Activated naive CD4-positive, alpha-beta T cell treated with anti-CD3 and anti-CD28 coated beads, Interleukin-2, amount 50 U/mL, for 72 hours (primary cell): Measurements from ENCODE around the gene TBC1D9B. TPM values are rescaled to one million over a fixed set of nuclear protein-coding genes. Genes with fewer than 3 reads are reported as not detected.
"Not testable (repeated sequence)": the region's sequence is repeated elsewhere in the genome, so short reads cannot be mapped to it uniquely, and the experiment has no call there.

Source experiments
- ATAC-seq, 2 donors: fragments of 150-1000 bp; cut with Tn5 transposase; 2 replicates each; pipeline ENCODE4 v1.10.0; 2021; ENCODE audit warnings: mild to moderate bottlenecking in 2 of 2, moderate library complexity in 2 of 2
- DNase-seq, 2 donors: peaks; one replicate each; pipeline ENCODE4 v3.0.0; 2021 to 2022; ENCODE audit warnings: low spot score in 2 of 2
- H3K27ac Mint-ChIP-seq, 2 donors: one replicate each; pipeline ENCODE4 v1.8.0; 2022; ENCODE audit warnings: mild to moderate bottlenecking in 2 of 2, mixed read lengths in 2 of 2
- H3K36me3 Mint-ChIP-seq, 2 donors: one replicate each; pipeline ENCODE4 v1.8.0; 2022; ENCODE audit warnings: mixed read lengths in 2 of 2
- H3K9me3 Mint-ChIP-seq, 2 donors: one replicate each; pipeline ENCODE4 v1.8.0; 2022; ENCODE audit warnings: mixed read lengths in 2 of 2
- total RNA-seq, 2 donors: library from RNA; stranded (reverse); gene quantifications; one replicate each; pipeline ENCODE4 v1.2.3, GENCODE V29; 2022

TBC1D9B gene
- total RNA-seq, 2 donors from 2014 or later = 21.2 to 153 TPM

DNA sequence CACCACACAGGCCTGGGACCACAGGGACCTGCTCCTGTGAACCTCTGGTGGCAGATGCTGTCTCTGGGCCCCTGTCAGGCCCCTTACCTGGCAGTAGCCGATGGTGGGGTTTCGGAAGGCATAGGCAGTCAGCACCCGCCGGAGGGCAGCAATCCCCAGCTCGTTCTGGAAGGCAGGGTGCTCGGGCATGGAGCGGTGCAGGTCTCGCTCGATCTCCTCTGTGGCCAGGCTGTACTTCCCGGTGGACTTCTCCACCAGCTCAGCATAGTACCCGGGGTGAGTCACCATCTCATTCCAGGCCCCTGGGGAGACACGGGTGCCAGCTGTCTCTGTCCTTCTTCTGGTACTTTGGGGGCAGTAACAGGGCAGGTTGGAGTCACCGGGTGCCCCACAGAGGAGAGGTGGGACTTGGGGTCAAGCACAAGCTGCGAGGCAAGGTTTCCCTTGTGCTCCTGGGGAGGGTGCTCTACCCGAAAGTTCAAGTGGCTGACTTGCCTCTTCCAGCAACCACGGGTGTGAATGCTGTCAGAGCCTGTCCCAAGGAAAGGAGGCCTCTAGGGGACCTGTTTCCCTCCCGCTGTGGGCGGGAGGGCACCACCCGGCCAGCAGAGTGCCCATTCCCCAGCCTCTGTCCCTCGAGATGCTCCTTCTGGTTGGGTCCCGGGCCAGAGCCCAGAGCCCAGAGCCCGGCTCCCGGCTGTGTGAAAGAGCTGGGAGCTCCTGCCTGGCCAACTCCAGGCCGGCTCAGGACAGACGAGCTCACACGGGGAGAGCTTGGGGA is 29.3 kb downstream of the TBC1D9B start:
- Mint-ChIP-seq H3K9me3 (peaks cover 2 to 9% of the 10 kb centered on the region in 2 donors), H3K36me3 (peaks cover 4 to 21% of the 10 kb centered on the region in 2 donors), H3K27ac (no peak overlapping the region)
- ATAC-seq (no peak), DNase-seq (no peak)

DNA sequence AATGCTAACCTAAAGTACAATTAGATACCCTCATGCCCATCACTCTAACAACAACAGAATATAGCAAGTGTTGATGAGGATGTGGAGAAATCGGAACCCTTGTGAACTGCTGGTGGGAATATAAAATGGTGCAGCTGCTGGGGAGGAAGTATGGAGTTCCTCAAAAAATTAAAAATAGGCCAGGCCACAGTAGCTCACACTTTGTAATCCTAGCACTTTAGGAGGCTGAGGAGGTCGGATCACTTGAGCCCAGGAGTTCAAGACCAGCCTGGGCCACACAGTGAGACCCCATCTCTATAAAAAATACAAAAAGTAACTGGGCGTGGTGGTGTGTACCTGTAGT is 31.1 kb downstream of the TBC1D9B start:
- DNase-seq (no peak), ATAC-seq (no peak)
- no peaks in the 10 kb centered on the region for H3K9me3 Mint-ChIP-seq
- no peak overlapping the region for H3K27ac Mint-ChIP-seq
- H3K36me3 Mint-ChIP-seq = peaks cover 0 to 6% of the 10 kb centered on the region in 2 donors

DNA sequence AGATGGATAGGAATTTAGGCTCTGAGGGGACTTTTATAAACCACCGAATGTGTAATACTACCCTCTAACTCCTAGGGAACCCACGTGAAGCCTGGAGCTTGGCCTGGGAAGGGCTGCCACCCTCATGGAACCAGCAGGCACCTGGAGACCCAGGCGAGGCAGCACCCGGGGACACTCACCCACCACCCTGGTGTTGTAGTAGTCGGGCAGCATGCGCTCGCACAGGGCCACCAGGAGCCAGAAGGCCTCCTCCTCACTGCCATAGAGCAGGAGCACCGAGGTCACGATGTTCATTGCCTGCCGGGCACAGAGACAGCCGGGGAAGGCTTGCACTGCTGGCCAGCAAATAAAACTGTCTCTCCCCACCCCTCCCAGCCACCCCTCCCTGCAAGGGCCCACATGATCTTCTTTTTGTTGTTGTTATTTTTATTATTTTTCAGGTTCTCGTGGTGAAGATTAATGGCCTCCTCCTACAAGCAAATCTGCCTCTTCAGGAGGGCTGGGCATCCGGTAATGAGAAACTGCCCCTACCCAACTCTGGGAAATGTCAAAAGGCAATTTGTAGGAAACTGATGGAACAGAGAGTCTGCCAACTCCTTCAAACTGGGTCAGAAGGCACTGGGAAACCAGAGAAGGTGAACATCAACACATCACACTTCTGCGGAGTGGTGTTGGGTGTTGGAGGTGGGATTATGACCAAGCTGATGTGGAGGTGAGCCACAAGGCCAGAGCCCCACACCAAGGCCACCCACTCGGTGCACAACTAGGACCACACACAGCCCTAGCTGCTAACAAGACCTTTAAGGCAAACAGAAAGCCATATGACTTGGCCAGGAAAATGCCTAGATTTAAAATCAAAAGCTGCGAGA is 31.7 kb downstream of the TBC1D9B start:
- ATAC-seq (no peak), DNase-seq (no peak)
- Mint-ChIP-seq H3K36me3 (peaks cover 0 to 6% of the 10 kb centered on the region in 2 donors), H3K9me3 (no peaks in the 10 kb centered on the region), H3K27ac (no peak overlapping the region)

- Mint-ChIP-seq H3K36me3 (peaks cover 0 to 6% of the 10 kb centered on the region in 2 donors), H3K9me3 (no peaks in the 10 kb centered on the region), H3K27ac (no peak overlapping the region)
- DNase-seq (no peak), ATAC-seq (no peak)
Measured at GRCh38 chr5:179874536-179875292, 33.0 kb downstream of the TBC1D9B start.

GRCh38 chr5:179874136-179874535 is 33.6 kb downstream of the TBC1D9B start:
- Mint-ChIP-seq H3K9me3 (no peaks in the 10 kb centered on the region), H3K36me3 (peaks cover 0 to 6% of the 10 kb centered on the region in 2 donors), H3K27ac (peak overlapping the region in 1 of 2 donors; percentile 93)
- no peak for ATAC-seq
- DNase-seq = no peak

DNA sequence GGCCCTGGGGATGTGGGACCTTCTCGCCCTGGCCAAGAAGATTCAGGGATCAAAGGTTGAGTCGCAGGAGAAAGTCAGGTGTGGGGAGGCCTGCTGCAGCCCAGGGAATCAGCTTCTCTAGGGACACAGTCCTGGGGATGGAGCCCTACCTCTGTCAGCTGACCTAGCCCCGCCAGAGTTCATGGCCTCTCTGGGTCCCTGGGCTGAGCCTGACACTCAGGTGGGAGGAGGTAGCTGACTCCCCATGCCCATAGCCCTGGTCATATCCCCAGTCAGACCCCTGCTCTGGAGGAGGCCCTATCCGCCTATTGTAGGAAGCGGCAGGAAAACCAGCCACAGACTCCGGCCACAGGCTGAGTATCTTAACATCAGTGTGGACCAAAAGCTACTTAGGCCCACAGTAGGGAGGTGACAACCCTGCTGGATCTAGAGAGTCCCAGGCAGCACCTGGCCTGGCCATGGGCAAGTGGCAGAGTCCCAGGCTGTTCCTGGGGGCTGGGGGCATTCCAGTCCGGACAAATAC is 34.0 kb downstream of the TBC1D9B start:
- Mint-ChIP-seq H3K36me3 (peaks cover 0 to 6% of the 10 kb centered on the region in 2 donors), H3K27ac (peak overlapping the region in 1 of 2 donors; percentile 93), H3K9me3 (no peaks in the 10 kb centered on the region)
- no peak for ATAC-seq
- no peak for DNase-seq

GRCh38 chr5:179872828-179873575 is 34.7 kb downstream of the TBC1D9B start:
- peaks cover 0 to 10% of the 10 kb centered on the region in 2 donors for H3K36me3 Mint-ChIP-seq
- DNase-seq = no peak
- no peak for ATAC-seq
- no peak overlapping the region for H3K27ac Mint-ChIP-seq
- H3K9me3 Mint-ChIP-seq = no peaks in the 10 kb centered on the region

- H3K27ac Mint-ChIP-seq = peak overlapping the region in 1 of 2 donors; percentile 29
- no peak for ATAC-seq
- DNase-seq = no peak
- peaks cover 0 to 5% of the 10 kb centered on the region in 2 donors for H3K36me3 Mint-ChIP-seq
- H3K9me3 Mint-ChIP-seq = no peaks in the 10 kb centered on the region
Measured at GRCh38 chr5:179872055-179872827, 35.5 kb downstream of the TBC1D9B start.

GRCh38 chr5:179871533-179871932 is 36.2 kb downstream of the TBC1D9B start:
- H3K36me3 Mint-ChIP-seq, ATAC-seq, DNase-seq, H3K9me3 Mint-ChIP-seq, H3K27ac Mint-ChIP-seq: not testable (repeated sequence)

DNA sequence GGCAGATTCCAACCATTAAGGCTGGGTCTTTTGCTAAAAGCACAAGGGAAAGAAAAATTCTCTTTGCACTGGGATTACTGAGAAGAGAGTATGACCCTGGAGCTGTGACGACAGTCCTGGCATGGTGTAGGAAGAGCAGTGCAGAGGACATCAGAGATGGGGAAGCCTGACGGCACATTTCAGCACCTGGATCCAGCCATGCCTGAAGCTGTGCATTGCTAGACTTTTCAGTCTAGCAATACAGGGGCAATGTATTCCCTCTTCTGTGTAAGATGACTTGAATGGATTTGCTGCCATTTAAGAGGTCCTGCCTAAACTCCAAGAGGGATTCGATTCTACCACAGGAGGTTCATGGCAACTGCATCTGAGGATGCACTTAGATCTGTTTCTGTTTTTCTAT is 36.7 kb downstream of the TBC1D9B start:
- Mint-ChIP-seq H3K36me3 (peaks cover 0 to 5% of the 10 kb centered on the region in 2 donors), H3K27ac (no peak overlapping the region), H3K9me3 (no peaks in the 10 kb centered on the region)
- ATAC-seq (no peak), DNase-seq (no peak)

GRCh38 chr5:179870403-179870903 is 37.2 kb downstream of the TBC1D9B start:
- DNase-seq (no peak), ATAC-seq (peak; percentile 10 to 13)
- Mint-ChIP-seq H3K36me3 (peaks cover 0 to 5% of the 10 kb centered on the region in 2 donors), H3K9me3 (no peaks in the 10 kb centered on the region), H3K27ac (peak overlapping the region in 1 of 2 donors; percentile 36)

DNA sequence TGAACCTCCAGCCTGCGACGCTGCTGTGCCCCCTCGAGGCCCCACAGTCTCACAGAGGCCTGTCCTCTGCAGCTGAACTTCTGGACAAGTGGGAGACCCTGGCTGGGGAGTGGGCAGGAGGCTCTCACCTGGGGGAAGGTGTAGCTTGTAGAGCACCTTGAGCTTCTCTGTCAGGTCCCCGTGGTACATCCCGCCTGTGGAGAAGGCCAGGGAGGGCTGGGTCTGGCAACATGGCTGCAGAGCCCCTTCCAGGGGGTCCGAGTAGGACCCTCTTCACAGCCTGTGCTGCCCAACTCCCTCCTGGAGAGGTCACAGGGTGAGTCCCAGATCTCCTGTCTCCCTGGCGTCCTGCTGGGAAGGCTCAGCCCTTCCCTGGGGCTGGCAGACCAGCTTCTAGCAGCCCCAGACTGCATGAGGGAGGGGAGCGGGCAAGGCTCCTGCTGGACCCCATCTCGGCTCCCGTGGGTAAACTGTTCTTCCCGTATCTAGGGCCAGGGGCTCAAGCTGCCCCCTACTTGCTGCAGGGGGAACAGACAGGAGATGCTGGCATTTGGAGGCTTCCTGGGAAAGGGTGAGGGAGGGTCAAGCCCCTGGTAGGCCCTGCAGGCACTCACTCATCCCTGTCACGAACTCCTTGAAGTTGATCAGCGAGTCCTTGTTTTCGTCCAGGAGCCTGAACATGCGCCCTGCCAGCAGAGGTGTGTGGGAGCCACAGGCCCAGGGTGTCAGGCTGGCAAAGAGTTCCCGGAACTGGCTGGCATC is 37.9 kb downstream of the TBC1D9B start:
- H3K9me3 Mint-ChIP-seq = no peaks in the 10 kb centered on the region
- DNase-seq (no peak), ATAC-seq (no peak)
- peaks cover 0 to 12% of the 10 kb centered on the region in 2 donors for H3K36me3 Mint-ChIP-seq
- H3K27ac Mint-ChIP-seq = peak overlapping the region in 1 of 2 donors; percentile 30

DNA sequence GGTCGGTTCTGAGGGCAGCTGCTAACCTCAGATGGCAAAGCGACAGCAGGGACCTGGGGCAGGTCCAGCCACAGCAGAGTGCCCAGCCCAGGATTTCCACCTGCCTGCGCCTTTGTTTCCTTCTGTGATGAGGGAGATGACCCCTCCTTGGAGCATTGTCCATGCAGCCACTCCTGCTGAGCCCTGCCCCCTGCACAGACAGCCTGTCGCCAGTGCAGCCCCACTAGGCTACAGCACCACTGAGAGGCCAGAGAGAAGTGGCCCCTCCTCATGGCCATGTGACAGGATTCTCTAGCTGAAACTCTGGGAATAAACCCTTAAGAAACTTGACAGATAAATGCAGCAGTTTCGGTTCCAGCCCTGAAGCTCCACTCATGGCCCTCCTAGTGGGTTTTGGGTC is 38.6 kb downstream of the TBC1D9B start:
- DNase-seq (no peak), ATAC-seq (no peak)
- Mint-ChIP-seq H3K27ac (peak overlapping the region in 1 of 2 donors; percentile 34), H3K36me3 (peaks cover 0 to 13% of the 10 kb centered on the region in 2 donors), H3K9me3 (no peaks in the 10 kb centered on the region)

GRCh38 chr5:179868541-179868940 is 39.2 kb downstream of the TBC1D9B start:
- Mint-ChIP-seq H3K9me3 (no peaks in the 10 kb centered on the region), H3K27ac (peak overlapping the region; percentile 34 to 72), H3K36me3 (peaks cover 0 to 18% of the 10 kb centered on the region in 2 donors)
- DNase-seq = no peak
- no peak for ATAC-seq
